ENCODE results near the gene OCLN. TPM values are rescaled to one million over a fixed set of nuclear protein-coding genes. Genes with fewer than 3 reads are reported as not detected.

OCLN gene
- total and polyA plus RNA-seq, 9 of the 15 experiments (the other 6 are each of a cell fraction or from before 2014, with no cell fraction given): 0.05 to 0.29 (median 0.15) TPM

DNA sequence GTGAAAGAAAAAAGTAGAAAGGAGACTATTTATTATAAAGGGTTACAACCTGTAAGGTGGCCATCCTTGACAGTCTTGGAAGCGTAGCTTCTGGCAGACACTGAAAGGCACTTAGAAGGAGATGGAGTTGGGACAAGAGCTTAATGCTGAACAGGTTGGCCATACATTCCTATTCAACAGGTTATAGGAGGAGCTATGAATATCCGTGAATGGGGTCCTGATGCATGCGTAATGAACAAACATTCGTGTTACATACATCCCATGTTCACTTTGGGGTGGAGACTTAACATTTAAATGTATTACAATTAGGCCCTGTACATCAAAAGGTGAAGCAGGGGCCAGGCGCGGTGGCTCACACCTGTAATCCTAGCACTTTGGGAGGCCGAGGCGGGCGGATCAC lies 34.1 kb downstream of the OCLN start (continued):
- TF ChIP-seq DACH1 (IDR thresholded peaks at IDR 0.05; ENCODE audit: partially characterized antibody): no peak
- TF ChIP-seq ELF1 (tag; IDR thresholded peaks at IDR 0.05): no peak
- TF ChIP-seq BDP1 (IDR thresholded peaks at IDR 0.05; ENCODE audit: insufficient read depth, insufficient read length): no peak
- no peak for TF ChIP-seq CHCHD3 (CRISPR knock-in tag; IDR thresholded peaks at IDR 0.05)
- TF ChIP-seq CAMTA2 (CRISPR knock-in tag; conservative IDR thresholded peaks at IDR 0.05): no peak
- TF ChIP-seq, protein P1, sequence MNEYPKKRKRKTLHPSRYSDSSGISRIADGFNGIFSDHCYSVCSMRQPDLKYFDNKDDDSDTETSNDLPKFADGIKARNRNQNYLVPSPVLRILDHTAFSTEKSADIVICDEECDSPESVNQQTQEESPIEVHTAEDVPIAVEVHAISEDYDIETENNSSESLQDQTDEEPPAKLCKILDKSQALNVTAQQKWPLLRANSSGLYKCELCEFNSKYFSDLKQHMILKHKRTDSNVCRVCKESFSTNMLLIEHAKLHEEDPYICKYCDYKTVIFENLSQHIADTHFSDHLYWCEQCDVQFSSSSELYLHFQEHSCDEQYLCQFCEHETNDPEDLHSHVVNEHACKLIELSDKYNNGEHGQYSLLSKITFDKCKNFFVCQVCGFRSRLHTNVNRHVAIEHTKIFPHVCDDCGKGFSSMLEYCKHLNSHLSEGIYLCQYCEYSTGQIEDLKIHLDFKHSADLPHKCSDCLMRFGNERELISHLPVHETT (CRISPR knock-in tag; conservative IDR thresholded peaks at IDR 0.05 in 1 of 2, IDR thresholded peaks at IDR 0.05 in 1 of 2): no peak
- no peak for TF ChIP-seq RAD51 (IDR thresholded peaks at IDR 0.05; ENCODE audit: borderline replicate concordance, low read depth)
- no peak for TF ChIP-seq TSC22D4 (tag; IDR thresholded peaks at IDR 0.05)

DNA sequence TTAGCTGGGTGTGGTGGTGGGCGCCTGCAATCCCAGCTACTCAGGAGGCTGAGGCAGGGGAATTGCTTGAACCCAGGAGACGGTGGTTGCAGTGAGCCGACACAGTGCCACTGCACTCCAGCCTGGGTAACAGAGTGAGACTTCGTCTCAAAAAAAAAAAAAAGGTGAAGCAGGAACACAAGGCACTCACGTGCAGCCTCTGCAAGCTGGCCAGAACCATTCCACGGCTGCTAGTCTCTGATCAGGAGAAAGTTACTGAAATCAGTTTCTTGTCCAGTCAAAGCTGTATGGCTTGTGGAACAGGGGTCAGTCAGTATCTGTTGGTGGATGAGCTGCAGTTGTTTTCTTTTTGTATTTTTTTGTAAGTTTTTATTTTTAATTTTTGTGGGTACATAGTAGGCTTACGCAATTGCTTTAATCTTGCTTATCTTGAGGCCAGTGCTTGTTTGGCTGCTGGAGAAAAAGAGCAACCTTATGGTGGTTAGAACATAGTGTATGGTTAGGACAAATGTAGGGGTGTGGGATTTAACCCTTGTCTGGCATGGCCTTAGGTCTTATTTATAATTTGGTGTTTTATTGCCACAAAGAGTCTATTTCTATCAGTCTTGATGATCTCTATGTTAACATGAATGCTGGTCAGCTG lies 34.7 kb downstream of the OCLN start:
- no peak for ATAC-seq
- Histone ChIP-seq H3K4me3 (no peak overlapping the region), H3K27ac (ENCODE audit: extremely low read depth, low read depth, low read length) (no peak overlapping the region), H3K36me3 (ENCODE audit: control insufficient read depth, insufficient read depth, low read length) (no peaks in the 10 kb centered on the region), H3K9me3 (replicated peaks; ENCODE audit: control insufficient read depth, insufficient read depth, low read depth, low read length) (no peaks in the 10 kb centered on the region), H3K4me1 (replicated peaks in 1 of 2; ENCODE audit: control insufficient read depth in 2 of 2, insufficient read depth in 2 of 2, low read length in 2 of 2) (no peaks in the 10 kb centered on the region; a peak in 1 of 5 replicates), H3K9me1 (ENCODE audit: control insufficient read depth, insufficient read depth, low read length) (no peaks in the 10 kb centered on the region), H3K79me2 (ENCODE audit: control insufficient read depth, insufficient read depth, low read length) (no peaks in the 10 kb centered on the region), H3K27me3 (ENCODE audit: control insufficient read depth in 2 of 2, insufficient read depth in 2 of 2, low read length in 2 of 2) (peaks cover 22 to 25% of the 10 kb centered on the region in 2 experiments), H3K9ac (ENCODE audit: insufficient read depth in 1 of 2, low read depth in 2 of 2, low read length in 2 of 2) (no peak overlapping the region), H3K4me2 (ENCODE audit: insufficient read depth, low read length) (no peak overlapping the region), H4K20me1 (replicated peaks; ENCODE audit: control insufficient read depth, insufficient read depth, low read length) (no peaks in the 10 kb centered on the region), H2AFZ (ENCODE audit: low read depth, low read length) (no peak overlapping the region)
- CTCF ChIA-PET (ENCODE audit: low intra/inter-chr PET ratio): no interaction called here
- intact Hi-C loops (cut with micrococcal nuclease): no loop called here
- 3% methylated on average over 6 of the region's 7 CpGs for WGBS (ENCODE audit: insufficient coverage, low coverage, missing lambda C conversion rate)
- TF ChIP-seq, protein P2, sequence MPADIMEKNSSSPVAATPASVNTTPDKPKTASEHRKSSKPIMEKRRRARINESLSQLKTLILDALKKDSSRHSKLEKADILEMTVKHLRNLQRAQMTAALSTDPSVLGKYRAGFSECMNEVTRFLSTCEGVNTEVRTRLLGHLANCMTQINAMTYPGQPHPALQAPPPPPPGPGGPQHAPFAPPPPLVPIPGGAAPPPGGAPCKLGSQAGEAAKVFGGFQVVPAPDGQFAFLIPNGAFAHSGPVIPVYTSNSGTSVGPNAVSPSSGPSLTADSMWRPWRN (IDR thresholded peaks at IDR 0.05; ENCODE audit: low read depth): no peak
- TF ChIP-seq ZKSCAN1 (IDR thresholded peaks at IDR 0.05; ENCODE audit: low read depth, low read length) (0 out of 2 replicates have a peak, but pooled peaks have one; percentile 52), CEBPG (CRISPR knock-in tag; IDR thresholded peaks at IDR 0.05) (no peak), CEBPG (tag; conservative IDR thresholded peaks at IDR 0.05 in 1 of 2, IDR thresholded peaks at IDR 0.05 in 1 of 2) (peak; percentile 9 to 39; a peak in 1 of 4 replicates), ZNF384 (IDR thresholded peaks at IDR 0.05; ENCODE audit: low read depth, low read length) (no peak), NR3C1 (CRISPR knock-in tag; IDR thresholded peaks at IDR 0.05) (no peak), CEBPB (tag; IDR thresholded peaks at IDR 0.05) (peak; percentile 53), ADNP (tag; IDR thresholded peaks at IDR 0.05) (no peak), HEY1 (CRISPR knock-in tag; IDR thresholded peaks at IDR 0.05; ENCODE audit: borderline replicate concordance) (no peak), FOXA1 (IDR thresholded peaks at IDR 0.05; ENCODE audit: borderline replicate concordance) (no peak), RBM39 (optimal IDR thresholded peaks at IDR 0.05; ENCODE audit: low read depth, low read length) (no peak)
- BruUV-seq (replicated peaks): no TSS peak
- POLR2A ChIA-PET: interaction anchor here (0.9 to 1.2 kb wide), 2 partner anchors 8 to 10 kb away, joined by 3 read pairs; no protein-coding TSS in a partner anchor
- no peak for FAIRE-seq
- no peak for DNase-seq (ENCODE audit: extremely low read depth in 1 of 4, low spot score in 3 of 4)
- in situ Hi-C loops (cut with MboI): loop anchor here (25.0 kb wide), 1 partner anchor 910 kb away; no protein-coding TSS in a partner anchor

All from K562 (cell line).